HFF-Myc (cell line): ENCODE data around the gene ZNF213.

Experiments used
- DNase-seq: peaks from one replicate; pipeline ENCODE4 v3.0.0-alpha.2; 2011; ENCODE audit warnings: low read depth; ENCODE audit errors: extremely low read depth
- H3K4me3 ChIP-seq: replicated peaks from 2 replicates; pipeline ENCODE4 v1.5.1; 2011; ENCODE audit warnings: low read depth, mild to moderate bottlenecking, control low read depth, low read length
- TF ChIP-seq, protein P1 (sequence below): IDR thresholded peaks from 2 replicates; pipeline ENCODE4 v1.5.1; 2012; ENCODE audit warnings: mild to moderate bottlenecking, low read depth, low read length, control low read depth; ENCODE audit errors: missing control alignments

ZNF213 gene

DNA sequence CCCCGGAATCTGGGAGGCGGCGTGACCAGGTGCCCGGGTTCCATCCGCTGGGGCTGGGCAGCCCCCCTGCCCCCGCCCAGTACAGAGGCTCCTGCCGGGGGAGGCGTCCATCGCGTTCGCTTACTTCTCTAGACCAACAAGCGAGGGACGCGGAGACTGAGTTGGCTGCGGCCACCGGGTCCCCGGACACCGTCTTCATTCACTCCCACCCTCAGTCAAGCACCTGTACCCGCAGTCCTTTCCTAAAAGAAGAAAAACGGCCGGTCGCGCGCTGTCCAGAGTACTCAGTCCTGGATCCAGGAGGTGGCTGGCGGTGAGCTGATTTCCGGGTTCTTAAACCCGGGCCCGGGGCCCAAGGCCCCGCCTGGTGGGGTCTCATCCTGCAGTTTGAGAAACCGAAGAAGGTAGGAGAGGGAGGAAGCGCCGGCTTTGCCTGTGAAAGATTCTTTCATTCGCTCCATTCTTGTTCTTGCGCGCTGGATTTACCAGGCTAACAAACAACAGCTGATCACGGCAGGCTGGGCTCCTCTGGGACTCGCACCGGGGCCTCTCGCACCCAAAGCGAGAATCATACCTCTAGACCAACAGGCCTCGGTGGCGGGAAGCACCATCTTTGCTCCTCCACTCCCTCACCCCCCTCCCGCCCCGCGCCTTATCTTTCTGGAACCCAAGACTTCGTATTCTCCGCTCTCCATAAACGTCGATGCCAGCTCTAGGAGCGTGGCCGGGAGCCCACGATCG is 35.8 kb downstream of the ZNF213 start:
- TF ChIP-seq, protein P1, sequence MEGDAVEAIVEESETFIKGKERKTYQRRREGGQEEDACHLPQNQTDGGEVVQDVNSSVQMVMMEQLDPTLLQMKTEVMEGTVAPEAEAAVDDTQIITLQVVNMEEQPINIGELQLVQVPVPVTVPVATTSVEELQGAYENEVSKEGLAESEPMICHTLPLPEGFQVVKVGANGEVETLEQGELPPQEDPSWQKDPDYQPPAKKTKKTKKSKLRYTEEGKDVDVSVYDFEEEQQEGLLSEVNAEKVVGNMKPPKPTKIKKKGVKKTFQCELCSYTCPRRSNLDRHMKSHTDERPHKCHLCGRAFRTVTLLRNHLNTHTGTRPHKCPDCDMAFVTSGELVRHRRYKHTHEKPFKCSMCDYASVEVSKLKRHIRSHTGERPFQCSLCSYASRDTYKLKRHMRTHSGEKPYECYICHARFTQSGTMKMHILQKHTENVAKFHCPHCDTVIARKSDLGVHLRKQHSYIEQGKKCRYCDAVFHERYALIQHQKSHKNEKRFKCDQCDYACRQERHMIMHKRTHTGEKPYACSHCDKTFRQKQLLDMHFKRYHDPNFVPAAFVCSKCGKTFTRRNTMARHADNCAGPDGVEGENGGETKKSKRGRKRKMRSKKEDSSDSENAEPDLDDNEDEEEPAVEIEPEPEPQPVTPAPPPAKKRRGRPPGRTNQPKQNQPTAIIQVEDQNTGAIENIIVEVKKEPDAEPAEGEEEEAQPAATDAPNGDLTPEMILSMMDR: no peak
- no peak for DNase-seq
- H3K4me3 ChIP-seq: peak overlapping the region; percentile 7

DNA sequence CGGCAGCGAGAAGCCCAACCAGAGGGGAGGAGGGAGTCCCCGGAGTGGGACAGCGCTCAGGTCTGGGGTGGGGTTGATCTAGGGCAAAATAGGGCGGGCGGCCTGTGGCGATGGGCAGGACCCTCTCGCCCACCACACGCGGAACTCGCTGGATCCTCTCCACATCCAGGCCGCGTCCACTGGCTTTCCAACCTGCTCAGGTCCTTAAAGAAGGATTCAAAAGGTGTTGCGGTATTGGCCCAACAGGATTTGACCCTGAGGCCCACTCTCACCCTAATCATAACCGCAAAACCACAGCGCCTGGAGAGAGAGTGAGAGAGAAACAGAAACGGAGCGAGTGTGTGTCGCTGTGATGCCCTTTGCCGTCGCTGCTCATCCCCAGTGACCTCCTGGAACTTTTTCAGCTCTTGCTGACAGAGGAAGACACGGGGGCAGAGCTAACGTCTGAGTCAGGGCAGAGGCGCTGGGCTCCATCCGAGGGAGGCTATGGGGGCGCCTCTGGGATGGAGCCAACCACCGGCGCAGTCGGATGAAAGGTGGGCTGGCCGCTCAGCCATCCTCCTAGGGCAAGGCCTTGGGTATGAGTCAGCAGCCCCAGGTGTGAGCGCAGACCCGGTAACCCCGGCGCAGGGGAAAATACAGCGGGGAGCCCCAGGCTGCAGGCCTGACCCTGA is 36.5 kb downstream of the ZNF213 start:
- no peak for DNase-seq
- TF ChIP-seq, protein P1: no peak
- H3K4me3 ChIP-seq: no peak overlapping the region; the same call in 1 of the 2 replicates

DNA sequence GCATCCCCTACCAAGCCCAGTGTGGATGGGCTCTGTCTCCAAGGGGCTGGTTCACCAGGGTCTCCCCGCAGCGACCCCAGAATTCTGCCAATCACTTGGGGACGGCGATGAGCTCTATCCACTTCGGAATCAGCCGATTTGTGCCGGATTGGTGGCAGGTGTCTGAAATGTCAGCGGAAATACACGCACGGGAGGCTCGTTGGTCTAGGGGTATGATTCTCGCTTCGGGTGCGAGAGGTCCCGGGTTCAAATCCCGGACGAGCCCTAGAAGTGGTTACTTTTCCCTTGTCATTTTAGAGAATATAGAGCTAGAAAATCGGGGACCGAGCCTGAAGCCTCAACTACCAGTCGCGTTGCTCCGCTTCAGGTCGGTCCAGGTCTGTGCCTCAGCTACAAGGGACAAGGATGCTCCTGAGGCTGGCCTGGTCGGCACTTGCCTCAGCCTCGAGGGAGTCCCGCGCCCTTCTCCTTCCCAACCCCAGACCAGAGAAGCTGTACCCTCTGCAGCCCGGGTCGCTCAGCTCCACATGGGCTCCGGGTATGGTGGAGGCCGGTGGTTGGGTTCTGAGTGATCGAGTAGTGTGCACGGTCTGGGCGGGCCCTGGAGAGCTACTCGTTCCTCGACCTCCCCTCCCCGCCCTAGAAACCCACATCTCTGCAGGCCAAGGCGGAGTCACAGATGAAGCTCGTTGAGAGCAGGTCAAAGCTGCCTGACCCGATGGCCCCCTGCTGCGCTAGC is 37.2 kb downstream of the ZNF213 start:
- TF ChIP-seq, protein P1: no peak
- DNase-seq: no peak
- H3K4me3 ChIP-seq: no peak overlapping the region

DNA sequence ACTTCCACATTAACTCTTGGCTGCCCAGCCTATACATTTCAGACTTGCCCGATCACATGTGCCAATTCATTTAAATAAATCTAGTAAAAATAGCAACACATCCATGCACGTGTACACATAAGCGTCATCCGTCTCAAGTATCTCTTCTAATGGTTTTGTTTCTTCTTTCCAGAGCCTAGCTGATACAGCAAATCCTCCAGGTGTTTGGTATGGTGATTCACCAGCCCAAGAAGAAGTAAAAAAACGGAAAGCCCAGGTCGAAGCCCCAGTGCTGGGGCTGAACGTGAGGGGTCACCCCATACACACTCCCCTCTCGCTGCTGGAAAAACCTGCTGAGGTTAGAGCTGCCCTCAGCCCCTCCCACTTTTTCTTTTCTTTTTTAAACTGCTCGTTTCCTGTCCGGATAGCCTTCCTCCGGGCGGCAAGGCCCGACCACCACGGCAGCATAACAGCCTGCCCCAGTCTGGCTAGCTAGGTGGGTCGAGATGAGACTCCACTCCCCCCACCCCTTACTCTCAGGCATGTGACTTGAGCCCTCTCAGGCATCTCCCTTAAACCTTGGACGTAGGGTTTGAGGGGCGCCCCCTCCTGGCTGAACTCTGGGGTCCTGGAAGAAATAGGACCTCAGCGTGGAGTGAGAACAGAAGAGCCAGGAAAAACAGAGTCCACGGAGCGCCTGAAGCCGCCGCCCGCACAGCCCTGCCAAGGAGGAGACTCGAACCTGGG is 39.2 kb downstream of the ZNF213 start:
- no peak for DNase-seq
- 0 out of 2 replicates have a peak overlapping the region, but pooled peaks have one; percentile 4 for H3K4me3 ChIP-seq
- TF ChIP-seq, protein P1: peak; percentile 69

DNA sequence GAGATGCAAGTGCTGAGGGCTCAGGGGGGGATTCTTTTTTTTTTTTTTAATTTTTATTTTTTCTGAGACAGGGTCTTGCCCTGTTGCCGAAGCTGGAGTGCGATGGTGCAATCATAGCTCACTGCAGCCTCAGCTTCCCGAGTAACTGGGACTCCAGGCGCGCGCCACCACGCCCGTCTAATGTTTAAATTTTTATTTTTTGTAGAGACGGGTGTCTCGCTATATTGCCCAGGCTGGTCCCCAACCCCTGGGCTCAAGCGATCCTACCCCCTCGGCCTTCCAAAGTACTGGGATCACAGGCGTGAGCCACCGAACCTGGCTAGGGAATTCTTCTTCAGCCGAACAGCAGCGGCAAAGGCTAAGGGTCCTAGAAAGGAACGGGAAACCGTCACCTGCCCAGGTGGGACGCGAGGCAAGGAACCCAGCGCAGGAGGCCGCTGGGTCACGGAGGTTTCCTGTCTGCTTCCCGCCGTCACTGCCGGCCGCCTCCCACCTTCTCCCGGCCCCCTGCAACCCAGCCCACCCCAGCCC is 39.9 kb downstream of the ZNF213 start:
- TF ChIP-seq, protein P1: no peak
- no peak overlapping the region for H3K4me3 ChIP-seq
- no peak for DNase-seq
